Breast epithelium (tissue), 3 donors: ENCODE measurements around the gene SARNP.

Experiments used
- POLR2A ChIP-seq: fragments of 450-650 bp; IDR thresholded peaks from one replicate; pipeline ENCODE4 v1.6.1; 2016; ENCODE audit warnings: antibody characterized with exemption, mild to moderate bottlenecking, moderate library complexity
- POLR2AphosphoS5 ChIP-seq, 3 donors: sonication (generic); formaldehyde crosslinking; IDR thresholded peaks; one replicate each; pipeline ENCODE4 v1.6.1; 2017; ENCODE audit warnings: antibody characterized with exemption in 3 of 3

GRCh38 chr12:55795950-55796349 lies 21.6 kb downstream of the SARNP start:
- TF ChIP-seq POLR2AphosphoS5 (IDR thresholded peaks at IDR 0.05) (no peak), POLR2A (no peak)
